HUES48 (cell line): Measurements from ENCODE around the gene DGKB.

Source experiments
- H3K27ac ChIP-seq: one replicate; pipeline ENCODE4 v1.7.0; 2013; ENCODE audit warnings: low read depth, low read length, inconsistent platforms
- H3K27me3 ChIP-seq: 2 replicates; pipeline ENCODE4 v1.6.1; 2013; ENCODE audit warnings: mild to moderate bottlenecking, low read length; ENCODE audit not compliant: control insufficient read depth, insufficient read depth
- H3K36me3 ChIP-seq: 2 replicates; pipeline ENCODE4 v1.6.1; 2013; ENCODE audit warnings: low read length; ENCODE audit not compliant: control insufficient read depth, insufficient read depth
- H3K4me1 ChIP-seq: 2 replicates; pipeline ENCODE4 v1.6.1; 2013; ENCODE audit warnings: mild to moderate bottlenecking, low read length; ENCODE audit not compliant: control insufficient read depth, insufficient read depth
- H3K4me3 ChIP-seq: 2 replicates; pipeline ENCODE4 v1.5.1; 2013; ENCODE audit warnings: mild to moderate bottlenecking, low read depth, low read length
- H3K9ac ChIP-seq: 2 replicates; pipeline ENCODE4 v1.6.1; 2013; ENCODE audit warnings: mild to moderate bottlenecking, low read depth, low read length, moderate library complexity
- H3K9me3 ChIP-seq: 2 replicates; pipeline ENCODE4 v1.6.1; 2013; ENCODE audit warnings: low read length; ENCODE audit not compliant: control insufficient read depth, insufficient read depth

The DGKB gene

DNA sequence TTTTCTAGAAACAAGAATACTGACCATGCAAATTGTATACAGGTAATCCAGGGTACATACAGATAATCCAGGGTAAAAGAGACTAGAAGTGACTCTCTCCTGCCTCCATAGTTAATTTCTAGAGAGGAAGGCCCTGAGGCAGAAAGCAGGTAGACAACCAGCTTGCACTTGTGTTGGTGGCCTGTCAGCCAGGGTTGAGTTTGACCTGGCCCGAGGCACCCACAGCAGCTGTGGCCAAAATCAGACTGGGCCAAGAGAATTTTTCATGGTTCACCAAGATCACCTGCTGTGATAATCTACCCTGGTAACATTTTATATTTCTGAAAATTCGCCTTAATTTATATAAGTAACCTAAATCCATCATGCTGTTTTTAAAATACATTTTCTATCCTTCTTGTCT lies 526.6 kb downstream of the DGKB start:
- H3K27me3 ChIP-seq, result no peaks in the 10 kb centered on the region
- peaks cover 16% of the 10 kb centered on the region for H3K4me1 ChIP-seq
- no peaks in the 10 kb centered on the region for H3K9me3 ChIP-seq
- no peaks in the 10 kb centered on the region for H3K36me3 ChIP-seq
- H3K9ac ChIP-seq, result no peak overlapping the region
- H3K27ac ChIP-seq, result no peak overlapping the region
- no peak overlapping the region for H3K4me3 ChIP-seq

DNA sequence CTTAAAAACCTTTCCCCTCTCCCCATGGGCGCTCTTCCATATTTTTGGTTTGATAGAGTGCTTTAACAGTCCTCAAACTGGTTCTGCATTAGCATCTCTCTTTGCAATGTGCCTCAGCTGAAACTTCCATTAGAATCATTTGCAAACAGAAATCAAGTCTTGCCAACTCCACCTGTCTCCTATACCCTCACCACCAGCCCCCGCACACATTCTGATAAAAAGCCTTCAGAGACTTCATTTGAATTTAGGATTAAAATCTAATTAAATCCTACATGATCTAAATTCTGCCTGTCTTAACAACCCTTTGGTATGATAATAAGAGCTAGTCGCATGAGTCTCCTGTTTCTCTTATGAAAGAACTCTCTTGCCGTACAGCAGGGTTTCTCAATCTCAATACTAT lies 528.2 kb downstream of the DGKB start:
- no peaks in the 10 kb centered on the region for H3K36me3 ChIP-seq
- H3K4me1 ChIP-seq, result peaks cover 16% of the 10 kb centered on the region
- no peak overlapping the region for H3K9ac ChIP-seq
- no peaks in the 10 kb centered on the region for H3K9me3 ChIP-seq
- no peak overlapping the region for H3K27ac ChIP-seq
- H3K4me3 ChIP-seq, result no peak overlapping the region
- no peaks in the 10 kb centered on the region for H3K27me3 ChIP-seq

GRCh38 chr7:14368285-14368684 lies 534.3 kb downstream of the DGKB start:
- H3K4me1 ChIP-seq, result no peaks in the 10 kb centered on the region
- H3K27me3 ChIP-seq, result no peaks in the 10 kb centered on the region
- no peak overlapping the region for H3K27ac ChIP-seq
- H3K9me3 ChIP-seq, result no peaks in the 10 kb centered on the region
- no peak overlapping the region for H3K9ac ChIP-seq
- no peak overlapping the region for H3K4me3 ChIP-seq
- no peaks in the 10 kb centered on the region for H3K36me3 ChIP-seq

DNA sequence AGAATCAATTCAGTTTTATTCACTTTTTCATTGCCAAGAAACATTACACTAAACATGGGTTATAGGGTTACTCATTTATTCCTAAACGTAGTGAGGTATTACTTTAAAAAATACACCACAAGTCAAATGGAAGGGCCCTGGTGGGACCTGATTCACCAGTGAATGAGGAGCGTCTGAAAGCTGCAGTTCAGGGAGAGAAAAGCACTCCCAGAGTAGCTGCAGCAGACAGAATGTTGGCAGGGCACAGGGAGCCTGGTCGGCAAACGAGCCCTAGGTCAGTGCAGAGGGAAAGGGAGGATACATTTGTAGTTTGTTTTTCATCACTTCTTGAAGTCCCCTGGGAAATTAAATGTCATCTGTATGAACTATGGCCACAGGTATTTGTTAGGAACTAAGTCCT lies 551.4 kb downstream of the DGKB start:
- Histone ChIP-seq H3K27ac (no peak overlapping the region), H3K9ac (no peak overlapping the region; the same call in 1 of the 2 replicates), H3K4me1 (no peaks in the 10 kb centered on the region), H3K4me3 (no peak overlapping the region), H3K27me3 (no peaks in the 10 kb centered on the region), H3K9me3 (no peaks in the 10 kb centered on the region), H3K36me3 (no peaks in the 10 kb centered on the region)

GRCh38 chr7:14341200-14341775 lies 561.3 kb downstream of the DGKB start:
- Histone ChIP-seq H3K9ac (no peak overlapping the region), H3K27me3 (no peaks in the 10 kb centered on the region), H3K36me3 (no peaks in the 10 kb centered on the region), H3K9me3 (no peaks in the 10 kb centered on the region), H3K4me1 (peaks cover 26% of the 10 kb centered on the region), H3K4me3 (no peak overlapping the region), H3K27ac (peak overlapping the region; percentile 38)

GRCh38 chr7:14340393-14341074 lies 562.0 kb downstream of the DGKB start:
- no peak overlapping the region for H3K4me3 ChIP-seq
- H3K9ac ChIP-seq, result no peak overlapping the region

GRCh38 chr7:14339861-14340260 lies 562.7 kb downstream of the DGKB start:
- Histone ChIP-seq H3K27ac (no peak overlapping the region), H3K9ac (no peak overlapping the region), H3K27me3 (no peaks in the 10 kb centered on the region), H3K4me1 (peaks cover 26% of the 10 kb centered on the region), H3K4me3 (no peak overlapping the region), H3K36me3 (no peaks in the 10 kb centered on the region), H3K9me3 (no peaks in the 10 kb centered on the region)

More at GRCh38 chr7:14340393-14341074, 562.0 kb downstream of the DGKB start:
- H3K9me3 ChIP-seq, result no peaks in the 10 kb centered on the region
- H3K36me3 ChIP-seq, result no peaks in the 10 kb centered on the region
- peaks cover 26% of the 10 kb centered on the region for H3K4me1 ChIP-seq
- no peaks in the 10 kb centered on the region for H3K27me3 ChIP-seq
- H3K27ac ChIP-seq, result peak overlapping the region; percentile 38

GRCh38 chr7:14336256-14336655 lies 566.3 kb downstream of the DGKB start:
- Histone ChIP-seq H3K4me3 (no peak overlapping the region), H3K27me3 (no peaks in the 10 kb centered on the region), H3K36me3 (no peaks in the 10 kb centered on the region), H3K27ac (no peak overlapping the region), H3K9ac (no peak overlapping the region), H3K4me1 (peaks cover 20% of the 10 kb centered on the region), H3K9me3 (no peaks in the 10 kb centered on the region)

GRCh38 chr7:14332155-14332554 lies 570.4 kb downstream of the DGKB start:
- H3K9ac ChIP-seq, result no peak overlapping the region
- no peaks in the 10 kb centered on the region for H3K36me3 ChIP-seq
- H3K27ac ChIP-seq, result no peak overlapping the region
- H3K9me3 ChIP-seq, result no peaks in the 10 kb centered on the region
- H3K27me3 ChIP-seq, result no peaks in the 10 kb centered on the region
- H3K4me1 ChIP-seq, result peaks cover 11% of the 10 kb centered on the region; the same call in 1 of the 2 replicates
- H3K4me3 ChIP-seq, result no peak overlapping the region

DNA sequence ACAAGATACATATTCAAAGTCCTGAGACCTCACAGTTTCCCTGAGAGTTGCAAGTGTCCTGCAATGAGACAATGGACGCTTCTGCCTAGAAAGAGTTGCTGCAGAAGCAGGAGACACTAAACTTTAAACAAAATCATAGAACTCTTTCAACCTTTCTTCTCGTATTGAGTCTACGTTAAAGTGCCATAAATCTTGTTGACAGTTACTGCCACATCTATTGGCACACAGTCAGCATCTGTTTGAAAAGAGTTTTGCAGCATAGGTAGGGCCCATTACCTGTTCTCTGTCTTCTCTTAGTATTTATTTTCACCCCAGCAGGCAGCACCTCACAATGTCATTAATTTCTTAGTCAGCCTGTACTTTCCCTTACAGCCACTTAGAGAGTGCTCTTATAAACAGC lies 577.8 kb downstream of the DGKB start:
- Histone ChIP-seq H3K27me3 (no peaks in the 10 kb centered on the region), H3K4me3 (no peak overlapping the region), H3K36me3 (no peaks in the 10 kb centered on the region), H3K9me3 (no peaks in the 10 kb centered on the region), H3K4me1 (peaks cover 7% of the 10 kb centered on the region; the same call in 1 of the 2 replicates), H3K9ac (no peak overlapping the region), H3K27ac (no peak overlapping the region)

- Histone ChIP-seq H3K9me3 (no peaks in the 10 kb centered on the region), H3K27ac (no peak overlapping the region), H3K36me3 (no peaks in the 10 kb centered on the region), H3K9ac (no peak overlapping the region), H3K4me3 (no peak overlapping the region), H3K4me1 (no peaks in the 10 kb centered on the region), H3K27me3 (no peaks in the 10 kb centered on the region)
Observed at GRCh38 chr7:14322724-14323123, 579.8 kb downstream of the DGKB start.
